Astrocyte (in vitro differentiated cells and primary cell): Measurements from ENCODE around the gene TRDN.

Experiments used
- EZH2 ChIP-seq: IDR thresholded peaks from 2 replicates; pipeline ENCODE4 v1.6.1; 2012; ENCODE audit warnings: mild to moderate bottlenecking, low read length, inconsistent platforms; ENCODE audit not compliant: insufficient read depth
- TF ChIP-seq, protein P1 (sequence below): IDR thresholded peaks from 2 replicates; pipeline ENCODE4 v1.5.1; 2011; ENCODE audit warnings: low read depth, mild to moderate bottlenecking, inconsistent platforms, low read length, moderate library complexity; ENCODE audit not compliant: insufficient read depth

GRCh38 chr6:123547216-123547978, 89.4 kb downstream of the TRDN start:
- TF ChIP-seq, protein P1, sequence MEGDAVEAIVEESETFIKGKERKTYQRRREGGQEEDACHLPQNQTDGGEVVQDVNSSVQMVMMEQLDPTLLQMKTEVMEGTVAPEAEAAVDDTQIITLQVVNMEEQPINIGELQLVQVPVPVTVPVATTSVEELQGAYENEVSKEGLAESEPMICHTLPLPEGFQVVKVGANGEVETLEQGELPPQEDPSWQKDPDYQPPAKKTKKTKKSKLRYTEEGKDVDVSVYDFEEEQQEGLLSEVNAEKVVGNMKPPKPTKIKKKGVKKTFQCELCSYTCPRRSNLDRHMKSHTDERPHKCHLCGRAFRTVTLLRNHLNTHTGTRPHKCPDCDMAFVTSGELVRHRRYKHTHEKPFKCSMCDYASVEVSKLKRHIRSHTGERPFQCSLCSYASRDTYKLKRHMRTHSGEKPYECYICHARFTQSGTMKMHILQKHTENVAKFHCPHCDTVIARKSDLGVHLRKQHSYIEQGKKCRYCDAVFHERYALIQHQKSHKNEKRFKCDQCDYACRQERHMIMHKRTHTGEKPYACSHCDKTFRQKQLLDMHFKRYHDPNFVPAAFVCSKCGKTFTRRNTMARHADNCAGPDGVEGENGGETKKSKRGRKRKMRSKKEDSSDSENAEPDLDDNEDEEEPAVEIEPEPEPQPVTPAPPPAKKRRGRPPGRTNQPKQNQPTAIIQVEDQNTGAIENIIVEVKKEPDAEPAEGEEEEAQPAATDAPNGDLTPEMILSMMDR = no peak
- no peak for TF ChIP-seq EZH2
